Right lobe of liver (tissue), 4 donors: ENCODE results near the gene THBS3.

Experiments
- CTCF ChIP-seq, 4 donors: fragments of 200-600 bp in 3 of 4; fragments of 450-650 bp in 1 of 4; IDR thresholded peaks; one replicate each; pipeline versions ENCODE4 v1.5.1 to v1.8.0; 2016 to 2022; ENCODE audit warnings: antibody characterized with exemption in 4 of 4, mild to moderate bottlenecking in 2 of 4
- POLR2A ChIP-seq: fragments of 450-650 bp; IDR thresholded peaks from one replicate; pipeline ENCODE4 v1.6.1; 2017; ENCODE audit warnings: antibody characterized with exemption, mild to moderate bottlenecking
- donor health status: DM: no; HTN: no; CAD: no.
- donor health status: DM: no; HTN: no; CAD: no.
- donor health status: DM: no; HTN: yes; CAD: no.

- TF ChIP-seq CTCF (IDR thresholded peaks at IDR 0.05) (no peak), POLR2A (no peak)
These were observed 11.4 kb downstream of the THBS3 start for GRCh38 chr1:155196103-155196892.
